Fibroblast of the conjunctiva (primary cell): ENCODE results near the gene NTF4.
"Not testable (repeated sequence)": the region's sequence is repeated elsewhere in the genome, so short reads cannot be mapped to it uniquely, and the experiment has no call there.

Source experiments
- DNase-seq: peaks from one replicate; pipeline ENCODE4 v3.0.0-alpha.2; 2010; ENCODE audit warnings: low read depth

NTF4 gene

GRCh38 chr19:49020931-49021895 is 43.4 kb downstream of the NTF4 start:
- no peak for DNase-seq

GRCh38 chr19:49020342-49020741 is 44.3 kb downstream of the NTF4 start:
- no peak for DNase-seq

GRCh38 chr19:49019242-49019932 is 45.2 kb downstream of the NTF4 start:
- DNase-seq, result no peak

GRCh38 chr19:49018388-49019241 is 46.0 kb downstream of the NTF4 start:
- not testable (repeated sequence) for DNase-seq

DNA sequence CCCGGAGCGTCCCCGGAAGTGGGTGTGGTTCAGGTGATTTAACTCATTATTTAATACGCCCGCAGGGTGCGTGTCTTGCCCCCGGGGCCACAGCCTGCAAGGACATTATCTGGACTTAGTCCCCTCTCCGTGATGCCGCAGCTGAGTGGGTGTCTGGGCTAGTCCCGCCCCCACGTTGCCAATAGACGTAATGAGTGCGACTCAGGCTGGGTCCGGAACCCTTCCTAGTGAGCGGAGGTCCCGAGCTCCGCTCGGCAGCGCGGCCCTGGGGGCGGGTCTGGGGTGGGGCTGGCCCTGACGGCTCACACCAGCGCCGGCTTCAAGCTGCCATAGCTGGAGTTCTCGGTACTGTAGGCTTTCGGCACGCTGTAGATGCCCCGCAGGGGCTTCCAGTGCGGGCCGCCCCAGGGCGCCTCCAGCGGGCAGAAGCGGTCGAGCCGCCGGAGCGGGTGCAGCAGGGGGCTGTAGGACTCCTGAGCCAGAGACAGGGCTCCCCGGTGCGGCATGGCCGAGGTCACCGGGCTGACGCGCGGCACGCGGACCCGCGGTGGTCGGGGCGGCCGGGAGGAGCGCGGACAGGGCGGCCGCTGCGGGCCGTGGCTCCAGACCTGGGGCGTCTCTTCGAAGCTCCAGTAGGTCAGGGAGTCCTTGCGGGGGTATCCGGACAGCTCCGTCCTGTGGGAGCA is 46.8 kb downstream of the NTF4 start:
- DNase-seq, result peak; percentile 28

DNA sequence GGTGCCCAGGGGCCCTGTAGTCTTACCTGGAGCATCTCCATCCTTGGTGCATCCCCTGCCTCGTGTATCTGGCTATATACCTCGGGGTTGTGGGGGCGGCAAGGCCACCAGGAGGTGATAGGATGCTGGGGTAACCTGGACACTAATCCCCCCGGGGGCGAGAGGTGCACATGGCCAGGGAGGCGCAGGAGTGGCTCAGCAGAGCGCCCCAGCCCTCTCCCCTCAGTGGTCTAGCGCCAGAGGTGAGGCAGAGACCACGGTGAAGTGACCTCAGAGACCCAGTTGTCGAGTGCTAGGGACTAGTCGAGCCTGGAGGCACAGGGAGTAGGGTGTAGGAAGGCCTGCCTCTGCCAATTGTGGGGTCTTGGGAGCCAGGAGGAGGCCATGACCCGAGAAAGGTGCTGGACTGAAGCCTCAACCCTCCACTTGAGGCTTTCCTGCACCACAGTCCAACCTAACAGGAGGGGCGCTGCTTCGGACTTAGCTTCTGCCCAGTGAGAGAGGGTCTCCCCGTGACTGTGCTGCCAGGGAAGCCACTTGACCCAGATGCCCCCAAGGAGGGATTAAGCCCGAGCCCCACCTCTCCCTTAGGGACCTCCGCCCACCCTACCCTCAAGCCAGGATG is 47.5 kb downstream of the NTF4 start, which contains the start of gene LHB:
TSS of gene LHB (minus strand) at position 51 of the 625 bp plus-strand sequence. CDS start at position 41, 10 bp downstream.
- DNase-seq, result no peak

DNA sequence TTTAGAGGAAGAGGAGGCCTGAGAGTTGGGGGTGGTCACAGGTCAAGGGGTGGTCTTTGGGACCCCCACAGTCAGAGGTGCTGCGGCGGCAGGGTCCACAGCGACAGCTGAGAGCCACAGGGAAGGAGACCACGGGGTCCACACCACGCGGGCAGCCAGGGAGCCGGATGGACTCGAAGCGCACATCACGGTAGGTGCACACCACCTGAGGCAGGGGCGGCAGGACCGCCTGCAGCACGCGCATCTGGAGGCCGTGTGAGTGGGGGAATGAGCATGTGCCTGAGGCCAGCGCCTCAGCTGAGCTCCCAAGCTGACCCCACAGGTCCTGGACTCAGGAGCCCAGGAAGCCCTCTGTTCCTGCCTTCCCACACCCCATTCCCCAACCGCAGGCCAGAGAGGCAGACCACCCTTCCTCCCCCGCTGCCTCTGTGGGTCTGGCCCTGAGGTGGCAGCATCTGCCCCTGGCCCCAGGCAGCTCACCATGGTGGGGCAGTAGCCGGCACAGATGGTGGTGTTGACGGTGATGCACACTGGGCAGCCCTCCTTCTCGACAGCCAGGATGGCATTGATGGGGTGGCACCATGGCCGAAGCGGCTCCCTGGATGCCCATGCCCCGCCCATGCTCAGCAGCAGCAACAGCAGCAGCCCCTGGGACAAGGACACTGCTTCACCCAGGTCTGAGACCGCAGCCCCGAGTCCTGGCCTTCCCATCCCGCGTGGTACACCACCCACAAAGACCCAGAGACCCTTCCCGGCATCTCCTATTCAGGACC is 48.4 kb downstream of the NTF4 start:
- DNase-seq, result no peak

- DNase-seq, result no peak
Observed at GRCh38 chr19:49014870-49015255, 49.8 kb downstream of the NTF4 start.

GRCh38 chr19:49014123-49014869 is 50.3 kb downstream of the NTF4 start:
- no peak for DNase-seq

DNA sequence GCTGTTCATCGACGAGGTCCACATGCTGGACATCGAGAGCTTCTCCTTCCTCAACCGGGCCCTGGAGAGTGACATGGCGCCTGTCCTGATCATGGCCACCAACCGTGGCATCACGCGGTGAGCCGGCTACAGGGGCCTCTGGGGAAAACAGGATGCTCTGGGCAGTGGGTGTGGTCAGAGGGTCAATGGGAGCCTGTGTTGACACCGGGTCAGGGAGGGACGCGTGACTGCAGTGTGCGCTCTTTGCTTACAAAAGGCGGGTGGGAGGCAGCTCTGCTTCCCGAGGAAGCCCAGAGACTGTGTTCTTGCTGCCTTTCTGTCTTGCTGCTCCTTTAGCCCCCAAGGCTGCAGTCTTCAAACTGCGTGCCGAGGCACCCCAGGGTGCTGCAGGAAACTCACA is 53.4 kb downstream of the NTF4 start:
- DNase-seq, result no peak
